ENCODE results near the gene GNAO1. TPM values are rescaled to one million over a fixed set of nuclear protein-coding genes. Genes with fewer than 3 reads are reported as not detected.

GNAO1 gene
- polyA plus RNA-seq, 1 of the 3 experiments (the other 2 are of a cell fraction) = 0.30 TPM

- Histone ChIP-seq H3K9ac (no peak overlapping the region), H3K27me3 (ENCODE audit: insufficient read depth) (no peaks in the 10 kb centered on the region), H3K36me3 (replicated peaks in 1 of 2; ENCODE audit: control insufficient read depth in 1 of 2, insufficient read depth in 2 of 2, low read length in 1 of 2) (no peaks in the 10 kb centered on the region), H3K4me3 (ENCODE audit: low read depth in 2 of 2, low read length in 1 of 2) (no peak overlapping the region), H3K27ac (ENCODE audit: low read depth in 2 of 2, low read length in 1 of 2) (no peak overlapping the region), H3F3A (replicated peaks; ENCODE audit: insufficient read depth) (no peaks in the 10 kb centered on the region), H2AFZ (ENCODE audit: low read depth) (no peak overlapping the region), H3K9me3 (no peaks in the 10 kb centered on the region), H4K20me1 (ENCODE audit: insufficient read depth) (no peaks in the 10 kb centered on the region), H3K4me1 (ENCODE audit: control insufficient read depth in 1 of 2, insufficient read depth in 2 of 2, low read depth in 1 of 2, low read length in 1 of 2) (peaks cover 0 to 7% of the 10 kb centered on the region in 2 experiments; a peak in 1 of 4 replicates), H3K9me2 (no peaks in the 10 kb centered on the region), H3K4me2 (no peak overlapping the region), H3K79me2 (ENCODE audit: insufficient read depth) (no peaks in the 10 kb centered on the region)
- ChIA-PET POLR2A (interaction anchor here (1.0 kb wide), 1 partner anchor 43 kb away, joined by 3 read pairs; no protein-coding TSS in a partner anchor), CTCF (no interaction called here)
- TF ChIP-seq YY1 (IDR thresholded peaks at IDR 0.05; ENCODE audit: low read depth) (no peak), CHD2 (IDR thresholded peaks at IDR 0.05; ENCODE audit: low read length, partially characterized antibody) (no peak), MEF2A (IDR thresholded peaks at IDR 0.05; ENCODE audit: borderline replicate concordance, low read depth) (no peak), REST (IDR thresholded peaks at IDR 0.05; ENCODE audit: low read depth, low read length) (no peak), ELF1 (IDR thresholded peaks at IDR 0.05) (no peak), PBX3 (IDR thresholded peaks at IDR 0.05) (no peak), FOSL2 (IDR thresholded peaks at IDR 0.05; ENCODE audit: borderline replicate concordance, low read depth) (no peak), JUND (IDR thresholded peaks at IDR 0.05) (no peak), NFIC (IDR thresholded peaks at IDR 0.05; ENCODE audit: borderline replicate concordance) (no peak), RAD21 (IDR thresholded peaks at IDR 0.05; ENCODE audit: low read length) (no peak), CTCF (IDR thresholded peaks at IDR 0.05) (no peak), EZH2phosphoT487 (IDR thresholded peaks at IDR 0.05; ENCODE audit: borderline replicate concordance, low read depth) (no peak), NRF1 (IDR thresholded peaks at IDR 0.05; ENCODE audit: low read depth, low read length) (no peak)
- TF ChIP-seq, protein P1, sequence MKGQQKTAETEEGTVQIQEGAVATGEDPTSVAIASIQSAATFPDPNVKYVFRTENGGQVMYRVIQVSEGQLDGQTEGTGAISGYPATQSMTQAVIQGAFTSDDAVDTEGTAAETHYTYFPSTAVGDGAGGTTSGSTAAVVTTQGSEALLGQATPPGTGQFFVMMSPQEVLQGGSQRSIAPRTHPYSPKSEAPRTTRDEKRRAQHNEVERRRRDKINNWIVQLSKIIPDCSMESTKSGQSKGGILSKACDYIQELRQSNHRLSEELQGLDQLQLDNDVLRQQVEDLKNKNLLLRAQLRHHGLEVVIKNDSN (IDR thresholded peaks at IDR 0.05; ENCODE audit: borderline replicate concordance, low read depth) = no peak
- DNase-seq = no peak
These were observed 10.7 kb downstream of the GNAO1 start for GRCh38 chr16:56202036-56202435.
